ENCODE results near the gene SIRT7. TPM values are rescaled to one million over a fixed set of nuclear protein-coding genes. Genes with fewer than 3 reads are reported as not detected.

SIRT7 gene
- total RNA-seq, 1 donor from 2014 or later: 26.4 TPM

- no peak for DNase-seq (ENCODE audit: low read depth)
- H3K27me3 ChIP-seq (ENCODE audit: control insufficient read depth, insufficient read depth, low read length): peaks cover 8% of the 10 kb centered on the region
- TF ChIP-seq CTCF (IDR thresholded peaks at IDR 0.05; ENCODE audit: insufficient read depth, low read length, poor library complexity, severe bottlenecking): no peak
- no peak overlapping the region for H3K4me3 ChIP-seq (ENCODE audit: low read depth, low read length)
- no peaks in the 10 kb centered on the region for H3K36me3 ChIP-seq (ENCODE audit: control insufficient read depth, insufficient read depth, low read length)
These were observed 34.1 kb upstream of the SIRT7 start for GRCh38 chr17:81951785-81952684.

- Histone ChIP-seq H3K27me3 (ENCODE audit: control insufficient read depth, insufficient read depth, low read length) (peaks cover 6% of the 10 kb centered on the region), H3K4me3 (ENCODE audit: low read depth, low read length) (no peak overlapping the region), H3K36me3 (ENCODE audit: control insufficient read depth, insufficient read depth, low read length) (no peaks in the 10 kb centered on the region)
- DNase-seq (ENCODE audit: low read depth): no peak
- no peak for TF ChIP-seq CTCF (IDR thresholded peaks at IDR 0.05; ENCODE audit: insufficient read depth, low read length, poor library complexity, severe bottlenecking)
These were observed 32.5 kb upstream of the SIRT7 start for GRCh38 chr17:81950501-81950900.

- Histone ChIP-seq H3K36me3 (ENCODE audit: control insufficient read depth, insufficient read depth, low read length) (no peaks in the 10 kb centered on the region), H3K27me3 (ENCODE audit: control insufficient read depth, insufficient read depth, low read length) (peaks cover 15% of the 10 kb centered on the region), H3K4me3 (ENCODE audit: low read depth, low read length) (no peak overlapping the region)
- no peak for DNase-seq (ENCODE audit: low read depth)
- TF ChIP-seq CTCF (IDR thresholded peaks at IDR 0.05; ENCODE audit: insufficient read depth, low read length, poor library complexity, severe bottlenecking): no peak
These were observed 30.8 kb upstream of the SIRT7 start for GRCh38 chr17:81948635-81949378.

- H3K36me3 ChIP-seq (ENCODE audit: control insufficient read depth, insufficient read depth, low read length): no peaks in the 10 kb centered on the region
- DNase-seq (ENCODE audit: low read depth): no peak
- no peak within 1 kb of the TSS for H3K4me3 ChIP-seq (ENCODE audit: low read depth, low read length)
- H3K27me3 ChIP-seq (ENCODE audit: control insufficient read depth, insufficient read depth, low read length): peaks cover 11% of the 10 kb centered on the region
- TF ChIP-seq CTCF (IDR thresholded peaks at IDR 0.05; ENCODE audit: insufficient read depth, low read length, poor library complexity, severe bottlenecking): no peak
These were observed 29.2 kb upstream of the SIRT7 start, which contains the start of gene MYADML2 for GRCh38 chr17:81947189-81947588. Gene MYADML2, minus strand, starts transcription at chr17:81947233. Its CDS starts 5,492 bp downstream, at chr17:81941741.

GRCh38 chr17:81944858-81945257 lies 26.9 kb upstream of the SIRT7 start:
- no peak for TF ChIP-seq CTCF (IDR thresholded peaks at IDR 0.05; ENCODE audit: insufficient read depth, low read length, poor library complexity, severe bottlenecking)
- no peak overlapping the region for H3K4me3 ChIP-seq (ENCODE audit: low read depth, low read length)
- H3K27me3 ChIP-seq (ENCODE audit: control insufficient read depth, insufficient read depth, low read length): peaks cover 33% of the 10 kb centered on the region
- DNase-seq (ENCODE audit: low read depth): no peak
- H3K36me3 ChIP-seq (ENCODE audit: control insufficient read depth, insufficient read depth, low read length): no peaks in the 10 kb centered on the region

Measured in kidney epithelial cell (primary cell).